ENCODE results near the gene PGA4. TPM values are rescaled to one million over a fixed set of nuclear protein-coding genes. Genes with fewer than 3 reads are reported as not detected.
A peak's percentile ranks its signal among the peaks of the same experiment; 100 is the strongest.
"Not testable (repeated sequence)": the region's sequence is repeated elsewhere in the genome, so short reads cannot be mapped to it uniquely, and the experiment has no call there.

Gene PGA4
- total RNA-seq, 1 donor from 2014 or later: not detected

DNA sequence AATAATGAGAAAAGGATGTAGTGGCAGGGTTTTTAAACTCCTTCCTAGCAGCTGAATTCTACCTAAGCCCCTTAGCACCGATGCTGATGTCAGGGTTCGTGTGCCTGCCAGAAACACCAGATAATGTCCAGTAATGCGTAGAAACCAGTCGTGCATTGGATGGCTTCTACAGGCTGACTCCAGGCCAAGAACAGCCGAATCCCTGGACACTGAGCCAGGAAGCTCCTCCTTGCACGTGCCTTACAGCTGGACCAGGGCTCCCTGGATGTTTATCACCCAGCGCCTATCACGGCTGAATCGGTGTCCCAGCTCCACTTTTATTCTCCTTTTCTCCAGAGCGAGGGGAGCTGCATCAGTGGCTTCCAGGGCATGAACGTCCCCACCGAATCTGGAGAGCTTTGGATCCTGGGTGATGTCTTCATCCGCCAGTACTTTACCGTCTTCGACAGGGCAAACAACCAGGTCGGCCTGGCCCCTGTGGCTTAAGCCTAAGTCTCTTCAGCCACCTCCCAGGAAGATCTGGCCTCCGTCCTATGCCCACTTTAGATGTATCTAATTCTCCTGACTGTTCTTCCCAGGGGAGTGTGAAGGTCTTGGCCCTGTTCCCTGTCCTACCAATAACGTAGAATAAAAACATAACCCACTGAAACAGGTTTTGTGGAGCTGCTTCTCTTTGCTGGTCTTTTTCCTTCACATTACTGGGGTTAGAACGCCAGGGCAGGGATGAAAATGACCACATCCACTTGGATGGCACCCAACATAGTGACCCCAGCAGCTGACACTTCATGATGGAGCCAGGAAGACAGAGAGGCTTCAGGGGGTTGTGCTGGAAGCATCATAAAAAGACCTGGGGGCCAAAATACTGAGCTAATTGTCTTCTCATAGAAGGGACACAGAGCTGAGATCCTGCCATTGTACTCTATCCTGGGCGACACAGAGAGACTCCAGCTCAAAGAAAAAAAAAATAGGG is 28.9 kb downstream of the PGA4 start:
- not testable (repeated sequence) for DNase-seq (ENCODE audit: low read depth in 2 of 2)

- not testable (repeated sequence) for DNase-seq (ENCODE audit: low read depth in 2 of 2)
Observed at GRCh38 chr11:61252332-61252731, 30.2 kb downstream of the PGA4 start.

GRCh38 chr11:61254403-61255025 is 32.4 kb downstream of the PGA4 start:
- DNase-seq (ENCODE audit: low read depth in 2 of 2): peak; percentile 69 to 76

DNA sequence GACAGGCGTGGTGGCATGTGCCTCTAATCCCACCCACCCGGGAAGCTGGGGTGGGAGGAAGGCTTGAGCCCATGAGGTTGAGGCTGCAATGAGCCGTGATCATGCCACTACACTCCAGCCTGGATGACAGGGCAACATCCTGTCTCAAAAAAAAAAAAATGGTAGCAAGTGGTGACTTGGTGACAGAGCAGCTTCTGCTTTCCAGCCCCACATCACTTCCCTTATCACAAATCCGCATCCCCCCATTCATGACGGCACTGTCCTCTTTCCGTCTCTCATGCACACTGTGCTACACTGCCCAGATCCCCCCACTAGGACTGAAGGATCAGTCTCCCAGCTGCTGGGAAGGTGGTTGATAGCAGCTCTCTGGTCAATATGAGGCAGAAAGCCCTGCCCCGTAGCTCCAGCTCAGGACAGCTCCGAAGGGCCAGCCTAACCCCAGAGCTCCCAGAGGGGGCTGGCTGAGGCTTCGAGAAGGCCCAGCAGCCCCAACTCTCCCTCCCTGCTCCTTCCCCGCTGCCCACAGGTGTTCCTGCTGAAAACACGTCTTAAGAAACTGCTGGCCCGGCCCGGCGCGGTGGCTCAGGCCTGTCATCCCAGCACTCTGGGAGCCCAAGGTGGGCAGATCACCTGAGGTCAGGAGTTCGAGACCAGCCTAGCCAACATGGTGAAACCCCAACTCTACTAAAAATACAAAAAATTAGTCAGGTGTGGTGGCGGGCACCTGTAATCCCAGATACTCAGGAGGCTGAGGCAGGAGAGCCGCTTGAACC is 34.7 kb downstream of the PGA4 start:
- DNase-seq (ENCODE audit: low read depth in 2 of 2): no peak

DNA sequence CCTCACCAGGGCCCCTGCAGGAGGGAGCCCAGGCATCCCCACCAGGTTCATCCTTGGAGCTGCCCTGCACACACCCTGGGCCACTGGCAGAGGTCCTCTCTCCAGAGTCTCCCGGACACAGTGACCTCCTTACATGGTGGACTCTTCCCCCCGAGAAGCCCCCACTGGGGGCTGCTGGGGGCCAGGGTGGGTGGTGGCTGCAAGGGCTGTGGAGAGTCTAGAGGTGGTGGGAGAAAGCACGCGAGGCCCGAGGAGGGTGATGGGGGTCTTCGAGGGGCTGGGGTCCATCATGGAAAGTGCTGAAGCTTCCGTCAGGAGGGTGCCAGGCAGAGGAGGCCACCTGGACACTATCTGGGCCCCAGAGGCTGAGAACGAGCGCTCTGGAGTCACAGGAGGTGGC is 36.4 kb downstream of the PGA4 start:
- DNase-seq (ENCODE audit: low read depth in 2 of 2): no peak

- DNase-seq (ENCODE audit: low read depth in 2 of 2): no peak
Observed at GRCh38 chr11:61259363-61259762, 37.2 kb downstream of the PGA4 start.

DNA sequence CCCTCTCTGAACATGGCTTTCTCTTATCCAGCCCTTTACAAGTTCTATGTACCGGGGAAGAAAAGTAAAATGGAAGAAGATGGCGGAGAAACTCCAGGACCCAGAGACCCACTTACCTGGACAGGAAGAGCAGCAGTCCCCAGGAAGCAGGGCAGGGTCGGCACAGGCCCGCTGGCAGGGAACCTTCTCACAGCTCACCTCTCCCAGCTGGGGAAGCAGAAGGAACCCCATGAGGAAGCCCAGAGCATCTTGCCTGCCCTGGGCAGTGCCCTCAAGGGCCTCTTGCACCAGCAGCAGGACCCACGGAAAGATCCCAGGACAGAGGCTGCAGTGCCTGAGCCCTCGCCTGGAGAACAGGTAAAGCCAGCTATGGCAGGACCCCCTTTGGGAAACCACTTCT is 42.2 kb downstream of the PGA4 start:
- no peak for DNase-seq (ENCODE audit: low read depth in 2 of 2)

- no peak for DNase-seq (ENCODE audit: low read depth in 2 of 2)
Observed at GRCh38 chr11:61264795-61265194, 42.6 kb downstream of the PGA4 start.

DNA sequence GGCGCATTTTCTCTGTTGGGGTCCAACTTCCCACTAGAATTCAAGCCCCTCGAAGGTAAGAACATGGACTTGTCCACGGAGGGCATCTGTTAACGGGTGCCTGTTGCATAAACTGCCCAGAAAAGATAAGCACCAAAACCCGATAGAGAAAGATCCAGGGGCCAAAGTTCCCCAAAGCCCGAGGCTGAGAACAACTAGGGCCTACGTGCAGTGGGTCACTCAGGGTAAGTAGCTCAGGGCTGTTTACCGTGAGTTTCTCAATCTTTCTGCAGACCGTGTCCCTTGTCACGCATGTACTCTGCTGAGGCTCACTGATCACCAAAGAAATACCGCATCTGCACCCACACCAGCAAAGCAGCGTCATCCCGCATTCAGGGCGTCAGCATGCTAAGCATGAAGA is 43.2 kb downstream of the PGA4 start:
- DNase-seq (ENCODE audit: low read depth in 2 of 2): no peak

DNA sequence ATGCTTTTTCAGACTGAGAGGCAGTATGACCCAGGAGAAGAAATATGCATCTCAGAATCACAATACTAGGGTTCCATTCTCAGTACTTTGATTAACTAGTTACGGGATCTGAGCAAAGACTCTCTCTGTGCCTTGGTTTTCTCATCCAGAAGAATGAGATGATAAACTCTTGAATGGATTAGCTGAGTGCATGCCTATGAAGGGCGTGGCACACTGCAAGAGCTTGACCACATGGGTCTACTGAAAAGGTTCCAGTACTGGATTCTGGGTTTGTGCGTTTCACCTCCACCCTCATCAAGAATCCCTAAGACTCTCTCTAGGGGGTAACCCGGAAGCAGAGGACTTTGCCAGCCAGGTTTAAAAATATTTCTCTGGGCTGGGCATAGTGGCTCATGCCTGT is 44.5 kb downstream of the PGA4 start:
- DNase-seq (ENCODE audit: low read depth in 2 of 2): no peak

DNA sequence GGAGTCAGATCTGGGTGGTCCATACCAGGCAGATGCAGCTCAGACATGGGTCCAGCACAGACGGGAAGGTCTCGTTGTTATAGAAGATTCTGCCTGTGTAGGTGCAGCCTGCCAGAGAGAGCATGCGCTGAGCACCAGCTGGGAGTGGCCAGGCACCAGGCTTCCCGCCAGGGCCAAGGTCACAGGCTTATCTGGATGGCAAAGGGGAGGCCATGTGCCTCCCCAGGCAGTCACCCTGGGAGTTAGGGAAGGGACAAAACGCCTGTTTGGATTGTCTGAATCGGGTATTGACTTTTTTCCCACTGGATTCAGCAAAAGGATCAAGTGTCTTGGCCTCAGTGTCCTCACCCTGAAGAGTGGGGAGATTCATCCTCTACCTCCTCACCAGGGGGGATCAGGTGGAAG is 45.3 kb downstream of the PGA4 start:
- DNase-seq (ENCODE audit: low read depth in 2 of 2): no peak

- no peak for DNase-seq (ENCODE audit: low read depth in 2 of 2)
Observed at GRCh38 chr11:61268588-61269250, 46.6 kb downstream of the PGA4 start.

GRCh38 chr11:61270354-61271076 is 48.4 kb downstream of the PGA4 start:
- peak in 1 of 2 donors; percentile 48 for DNase-seq (ENCODE audit: low read depth in 2 of 2)

- DNase-seq (ENCODE audit: low read depth in 2 of 2): no peak
Observed at GRCh38 chr11:61272731-61273130, 50.6 kb downstream of the PGA4 start.

- no peak for DNase-seq (ENCODE audit: low read depth in 2 of 2)
Observed at GRCh38 chr11:61273178-61274078, 51.3 kb downstream of the PGA4 start.

GRCh38 chr11:61274084-61274483 is 51.9 kb downstream of the PGA4 start:
- no peak for DNase-seq (ENCODE audit: low read depth in 2 of 2)

DNA sequence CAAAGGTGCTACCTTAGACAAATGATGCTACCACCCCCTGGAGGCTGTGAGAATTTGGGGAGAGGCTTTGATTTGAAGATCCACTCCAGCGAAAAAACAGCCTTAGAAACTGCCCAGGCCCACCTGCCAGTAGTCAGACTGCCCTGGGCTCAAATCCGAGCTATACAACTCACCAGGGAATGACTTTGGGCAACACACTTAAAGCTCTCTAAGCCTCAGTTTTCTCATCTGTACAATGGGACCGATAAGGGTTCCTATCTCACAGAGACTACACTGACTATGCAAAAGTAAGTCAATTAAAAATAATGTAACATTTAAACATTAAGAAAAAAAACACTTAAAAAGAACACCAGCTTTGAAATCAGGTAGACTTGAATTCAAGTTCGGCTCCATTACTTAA is 53.0 kb downstream of the PGA4 start:
- no peak for DNase-seq (ENCODE audit: low read depth in 2 of 2)

GRCh38 chr11:61277186-61278000 is 55.2 kb downstream of the PGA4 start:
- DNase-seq (ENCODE audit: low read depth in 2 of 2): no peak

DNA sequence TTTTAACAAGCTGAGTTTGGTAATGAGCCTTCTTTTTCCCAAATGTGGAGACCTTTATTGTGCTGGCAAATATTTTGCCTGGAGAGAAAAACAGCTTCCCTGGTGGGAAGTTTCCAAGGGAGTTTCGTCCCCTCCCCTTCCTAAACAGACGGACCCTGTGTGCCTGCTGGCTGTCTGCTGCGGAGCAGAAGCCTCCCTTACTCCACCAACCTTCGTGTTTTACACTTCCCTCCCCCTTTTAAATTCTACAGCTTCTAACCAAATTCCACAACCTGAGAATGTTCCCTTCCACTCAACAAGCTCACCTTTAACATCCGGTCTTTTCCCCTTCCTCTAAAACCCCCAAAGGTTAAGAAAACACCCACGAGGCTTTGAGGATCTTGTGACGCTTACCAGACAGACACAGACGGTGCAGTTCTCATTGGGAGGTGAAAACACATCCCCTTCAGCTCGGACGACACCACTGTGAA is 55.9 kb downstream of the PGA4 start:
- DNase-seq (ENCODE audit: low read depth in 2 of 2): no peak
